ENCODE results near the gene MARCHF10. TPM values are rescaled to one million over a fixed set of nuclear protein-coding genes. Genes with fewer than 3 reads are reported as not detected.

Gene MARCHF10
- total RNA-seq, 1 donor from 2014 or later, result 0.25 TPM

DNA sequence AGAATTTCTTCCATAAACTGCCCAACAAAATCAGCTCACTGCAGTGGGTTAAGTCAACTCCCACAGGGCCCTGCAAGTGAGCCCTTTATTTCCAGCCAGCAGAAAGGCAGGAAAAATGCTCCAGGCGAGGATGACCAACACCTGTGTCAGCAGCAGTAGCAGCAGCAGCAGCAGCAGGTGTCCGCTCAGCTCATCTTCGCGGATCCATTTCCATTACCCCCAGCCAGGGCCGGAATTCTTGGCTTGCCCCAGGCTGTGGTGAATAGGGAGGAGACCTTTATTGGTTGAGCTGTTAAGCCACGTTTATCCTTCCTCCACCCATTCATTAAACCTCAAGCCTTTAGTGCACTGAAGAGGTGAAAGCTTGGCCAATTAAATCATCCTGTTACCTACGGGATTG is 46.2 kb downstream of the MARCHF10 start:
- TF ChIP-seq, protein P1, sequence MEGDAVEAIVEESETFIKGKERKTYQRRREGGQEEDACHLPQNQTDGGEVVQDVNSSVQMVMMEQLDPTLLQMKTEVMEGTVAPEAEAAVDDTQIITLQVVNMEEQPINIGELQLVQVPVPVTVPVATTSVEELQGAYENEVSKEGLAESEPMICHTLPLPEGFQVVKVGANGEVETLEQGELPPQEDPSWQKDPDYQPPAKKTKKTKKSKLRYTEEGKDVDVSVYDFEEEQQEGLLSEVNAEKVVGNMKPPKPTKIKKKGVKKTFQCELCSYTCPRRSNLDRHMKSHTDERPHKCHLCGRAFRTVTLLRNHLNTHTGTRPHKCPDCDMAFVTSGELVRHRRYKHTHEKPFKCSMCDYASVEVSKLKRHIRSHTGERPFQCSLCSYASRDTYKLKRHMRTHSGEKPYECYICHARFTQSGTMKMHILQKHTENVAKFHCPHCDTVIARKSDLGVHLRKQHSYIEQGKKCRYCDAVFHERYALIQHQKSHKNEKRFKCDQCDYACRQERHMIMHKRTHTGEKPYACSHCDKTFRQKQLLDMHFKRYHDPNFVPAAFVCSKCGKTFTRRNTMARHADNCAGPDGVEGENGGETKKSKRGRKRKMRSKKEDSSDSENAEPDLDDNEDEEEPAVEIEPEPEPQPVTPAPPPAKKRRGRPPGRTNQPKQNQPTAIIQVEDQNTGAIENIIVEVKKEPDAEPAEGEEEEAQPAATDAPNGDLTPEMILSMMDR (IDR thresholded peaks at IDR 0.05), result no peak
- TF ChIP-seq POLR2A (IDR thresholded peaks at IDR 0.05) (no peak), POLR2AphosphoS5 (IDR thresholded peaks at IDR 0.05; ENCODE audit: insufficient read depth in 1 of 2, low read depth in 1 of 2) (no peak)
- no peaks in the 10 kb centered on the region for H3K9me3 ChIP-seq
- no peaks in the 10 kb centered on the region for H3K36me3 ChIP-seq
- no peak for DNase-seq (ENCODE audit: extremely low spot score in 2 of 2)
- H3K27ac ChIP-seq, result no peak overlapping the region
- H3K27me3 ChIP-seq, result no peaks in the 10 kb centered on the region
- intact Hi-C loops (cut with DNase I), result no loop called here
- H3K4me3 ChIP-seq, result no peak overlapping the region
- H3K4me1 ChIP-seq, result no peaks in the 10 kb centered on the region

DNA sequence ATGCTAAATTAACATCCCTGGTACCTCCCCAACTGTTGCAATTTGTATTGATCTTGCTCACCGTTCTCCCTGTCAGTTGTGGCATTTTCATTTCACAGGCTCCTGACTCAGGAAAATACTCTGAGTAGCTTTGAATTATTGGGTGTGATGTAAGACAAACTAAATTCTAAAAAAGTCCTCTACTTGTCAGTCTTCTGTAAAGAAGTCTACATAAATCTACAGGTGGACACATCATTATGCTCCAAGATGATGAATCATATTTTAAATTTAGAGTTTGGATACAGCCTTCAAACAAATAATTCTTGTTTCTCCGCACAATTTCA is 47.2 kb downstream of the MARCHF10 start:
- no peak overlapping the region for H3K4me3 ChIP-seq
- intact Hi-C loops (cut with DNase I), result no loop called here
- H3K4me1 ChIP-seq, result no peaks in the 10 kb centered on the region
- H3K27ac ChIP-seq, result no peak overlapping the region
- H3K36me3 ChIP-seq, result no peaks in the 10 kb centered on the region
- DNase-seq (ENCODE audit: extremely low spot score in 2 of 2), result no peak
- TF ChIP-seq, protein P1 (IDR thresholded peaks at IDR 0.05), result no peak
- no peak for TF ChIP-seq POLR2A (IDR thresholded peaks at IDR 0.05)
- no peak for TF ChIP-seq POLR2AphosphoS5 (IDR thresholded peaks at IDR 0.05; ENCODE audit: insufficient read depth in 1 of 2, low read depth in 1 of 2)
- no peaks in the 10 kb centered on the region for H3K27me3 ChIP-seq
- no peaks in the 10 kb centered on the region for H3K9me3 ChIP-seq

DNA sequence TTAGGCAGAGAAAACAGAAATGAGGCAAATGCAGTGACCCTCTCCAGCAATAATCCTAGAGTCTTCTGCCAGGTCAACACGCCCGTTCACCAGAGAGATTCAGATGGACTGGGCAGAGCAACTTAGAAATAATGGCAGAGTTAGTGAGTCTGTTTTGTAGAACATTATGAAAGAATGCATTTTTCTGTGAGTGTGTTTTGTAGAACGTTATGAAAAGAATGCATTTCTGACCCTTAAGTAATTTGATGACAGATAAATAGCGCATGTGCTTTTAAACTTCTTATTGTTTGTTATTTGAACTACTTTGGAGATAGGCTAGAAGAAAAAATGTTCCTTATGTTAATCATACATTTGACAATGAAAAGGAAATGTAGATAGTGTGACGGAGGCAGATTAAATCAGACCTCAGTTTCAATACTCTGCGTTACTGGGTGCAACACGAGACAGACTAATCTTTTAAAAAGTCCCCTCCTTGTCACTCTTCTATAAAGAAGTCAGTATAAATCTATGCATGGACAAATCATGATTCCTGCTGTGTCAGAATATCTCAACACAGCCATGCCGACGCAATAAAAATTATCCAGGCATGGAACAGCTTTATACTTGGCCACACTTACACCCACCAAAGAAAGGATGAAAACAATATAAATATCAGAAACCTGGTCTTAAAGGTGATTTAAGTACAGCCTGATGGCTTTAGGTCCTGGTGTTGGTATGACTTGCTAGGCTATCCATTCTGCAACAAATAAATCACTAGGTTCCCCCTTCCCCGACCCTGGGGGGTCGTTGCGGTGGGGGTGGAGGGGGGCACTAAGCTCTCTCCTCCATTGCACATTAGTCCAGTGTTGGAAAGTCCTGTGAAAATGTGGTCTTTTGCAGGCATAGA is 47.8 kb downstream of the MARCHF10 start:
- H3K27me3 ChIP-seq, result no peaks in the 10 kb centered on the region
- H3K4me3 ChIP-seq, result no peak overlapping the region

DNA sequence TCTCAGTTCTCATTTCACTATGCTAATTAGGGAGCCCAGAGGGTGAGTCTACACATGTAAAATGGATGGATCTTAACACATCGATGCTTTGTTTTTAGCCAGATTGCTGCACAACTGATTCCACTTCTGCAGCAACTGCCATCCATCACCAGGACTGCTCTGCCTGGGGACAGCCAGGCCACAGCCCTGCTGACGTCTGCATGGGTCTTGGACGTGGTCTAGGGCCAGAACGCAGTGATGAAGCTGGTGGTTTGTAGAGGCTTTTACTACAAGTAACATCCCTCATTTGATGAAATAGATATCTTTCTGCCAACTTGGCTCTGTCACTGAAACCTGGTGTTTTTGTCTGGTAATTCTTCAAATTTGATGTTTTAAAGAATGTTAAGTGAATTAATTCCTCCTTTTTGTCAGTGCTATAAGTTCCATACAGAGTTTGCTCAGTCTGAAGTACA is 50.6 kb downstream of the MARCHF10 start:
- no peak overlapping the region for H3K4me3 ChIP-seq
- TF ChIP-seq POLR2AphosphoS5 (IDR thresholded peaks at IDR 0.05; ENCODE audit: insufficient read depth in 1 of 2, low read depth in 1 of 2) (no peak), POLR2A (IDR thresholded peaks at IDR 0.05) (no peak)
- TF ChIP-seq, protein P1 (IDR thresholded peaks at IDR 0.05), result no peak
- intact Hi-C loops (cut with DNase I), result no loop called here
- H3K27ac ChIP-seq, result no peak overlapping the region
- H3K9me3 ChIP-seq, result no peaks in the 10 kb centered on the region
- H3K27me3 ChIP-seq, result no peaks in the 10 kb centered on the region
- DNase-seq (ENCODE audit: extremely low spot score in 2 of 2), result no peak
- no peaks in the 10 kb centered on the region for H3K4me1 ChIP-seq
- no peaks in the 10 kb centered on the region for H3K36me3 ChIP-seq

More for the DNA sequence above, 47.8 kb downstream of the MARCHF10 start:
- TF ChIP-seq POLR2A (IDR thresholded peaks at IDR 0.05), result no peak
- TF ChIP-seq, protein P1 (IDR thresholded peaks at IDR 0.05), result no peak
- no peak for TF ChIP-seq POLR2AphosphoS5 (IDR thresholded peaks at IDR 0.05; ENCODE audit: insufficient read depth in 1 of 2, low read depth in 1 of 2)
- Histone ChIP-seq H3K4me1 (no peaks in the 10 kb centered on the region), H3K36me3 (no peaks in the 10 kb centered on the region), H3K27ac (no peak overlapping the region), H3K9me3 (no peaks in the 10 kb centered on the region)
- intact Hi-C loops (cut with DNase I), result no loop called here
- DNase-seq (ENCODE audit: extremely low spot score in 2 of 2), result no peak

DNA sequence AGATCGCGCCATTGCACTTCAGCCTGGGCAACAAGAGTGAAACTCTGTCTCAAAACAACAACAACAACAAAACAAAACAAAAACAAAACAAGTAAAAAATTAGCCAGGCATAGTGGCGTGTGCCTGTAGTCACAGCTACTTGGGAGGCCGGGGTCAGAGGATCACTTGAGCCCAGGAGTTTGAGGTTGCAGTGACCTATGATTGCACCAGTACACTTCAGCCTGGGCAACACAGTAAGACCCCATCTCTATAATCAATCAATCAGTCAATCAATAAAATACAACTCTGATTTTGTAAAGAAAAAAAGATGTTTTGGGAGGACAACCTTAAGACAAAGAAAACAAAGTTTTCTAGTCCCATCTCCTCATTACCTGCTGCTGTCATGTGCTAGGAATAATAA is 51.9 kb downstream of the MARCHF10 start:
- H3K9me3 ChIP-seq, result no peaks in the 10 kb centered on the region
- H3K4me3 ChIP-seq, result no peak overlapping the region
- no peaks in the 10 kb centered on the region for H3K4me1 ChIP-seq
- no peak overlapping the region for H3K27ac ChIP-seq
- H3K36me3 ChIP-seq, result no peaks in the 10 kb centered on the region
- no peak for DNase-seq (ENCODE audit: extremely low spot score in 2 of 2)
- intact Hi-C loops (cut with DNase I), result no loop called here
- TF ChIP-seq POLR2A (IDR thresholded peaks at IDR 0.05) (no peak), POLR2AphosphoS5 (IDR thresholded peaks at IDR 0.05; ENCODE audit: insufficient read depth in 1 of 2, low read depth in 1 of 2) (no peak)
- TF ChIP-seq, protein P1 (IDR thresholded peaks at IDR 0.05), result no peak
- no peaks in the 10 kb centered on the region for H3K27me3 ChIP-seq

Measured in vagina (tissue), 2 donors.